ENCODE results near the gene PGPEP1. TPM values are rescaled to one million over a fixed set of nuclear protein-coding genes. Genes with fewer than 3 reads are reported as not detected.

The PGPEP1 gene
- total RNA-seq, 1 experiment from 2014 or later = 11.4 TPM

GRCh38 chr19:18384775-18385174 is 44.4 kb downstream of the PGPEP1 start:
- BruUV-seq (replicated peaks) = no TSS peak
- POLR2A ChIA-PET (ENCODE audit: unreplicated experiment) = no interaction called here
- CTCF ChIA-PET = no interaction called here
- Histone ChIP-seq H3K79me2 (ENCODE audit: low read length) (no peaks in the 10 kb centered on the region; the same call in 1 of the 2 replicates), H3K4me3 (ENCODE audit: low read length) (no peak overlapping the region), H3F3A (ENCODE audit: low read length, unreplicated experiment) (no peaks in the 10 kb centered on the region), H3K9ac (ENCODE audit: low read length) (no peak overlapping the region), H4K20me1 (ENCODE audit: low read length) (no peaks in the 10 kb centered on the region), H3K9me3 (ENCODE audit: low read length) (no peaks in the 10 kb centered on the region), H3K27me3 (ENCODE audit: low read length) (no peaks in the 10 kb centered on the region), H3K27ac (ENCODE audit: low read length) (no peak overlapping the region), H3K4me1 (ENCODE audit: insufficient read depth, low read length) (peaks cover 16% of the 10 kb centered on the region), H3K9me2 (replicated peaks; ENCODE audit: low read length) (no peaks in the 10 kb centered on the region), H2AFZ (ENCODE audit: low read length) (no peak overlapping the region), H3K36me3 (ENCODE audit: low read depth, low read length) (no peaks in the 10 kb centered on the region), H3K4me2 (ENCODE audit: low read length) (no peak overlapping the region)
- no peak for TF ChIP-seq CTCF (conservative IDR thresholded peaks at IDR 0.05; ENCODE audit: low read depth, low read length)
- TF ChIP-seq EZH2phosphoT487 (IDR thresholded peaks at IDR 0.05; ENCODE audit: borderline replicate concordance, low read length) = no peak
- TF ChIP-seq EZH2 (IDR thresholded peaks at IDR 0.05; ENCODE audit: low read length, unreplicated experiment) = no peak
- no peak for DNase-seq
- intact Hi-C loops (cut with micrococcal nuclease) = no loop called here
- no peak for ATAC-seq

- H3F3A ChIP-seq (ENCODE audit: low read length, unreplicated experiment) = no peaks in the 10 kb centered on the region
- no peaks in the 10 kb centered on the region for H4K20me1 ChIP-seq (ENCODE audit: low read length)
- no peaks in the 10 kb centered on the region for H3K27me3 ChIP-seq (ENCODE audit: low read length)
- TSS peak; percentile 89 for BruUV-seq (replicated peaks)
- POLR2A ChIA-PET (ENCODE audit: unreplicated experiment) = no interaction called here
- H3K9me2 ChIP-seq (replicated peaks; ENCODE audit: low read length) = no peaks in the 10 kb centered on the region
- no peaks in the 10 kb centered on the region for H3K9me3 ChIP-seq (ENCODE audit: low read length)
- ATAC-seq (no peak), DNase-seq (no peak)
- peaks cover 11% of the 10 kb centered on the region for H3K4me1 ChIP-seq (ENCODE audit: insufficient read depth, low read length)
- H3K9ac ChIP-seq (ENCODE audit: low read length) = no peak overlapping the region
- H3K4me3 ChIP-seq (ENCODE audit: low read length) = no peak overlapping the region
- H2AFZ ChIP-seq (ENCODE audit: low read length) = peak overlapping the region; percentile 19; the same call in 1 of the 2 replicates
- intact Hi-C loops (cut with micrococcal nuclease) = no loop called here
- no peaks in the 10 kb centered on the region; the same call in 1 of the 2 replicates for H3K79me2 ChIP-seq (ENCODE audit: low read length)
- TF ChIP-seq CTCF (conservative IDR thresholded peaks at IDR 0.05; ENCODE audit: low read depth, low read length) (no peak), EZH2 (IDR thresholded peaks at IDR 0.05; ENCODE audit: low read length, unreplicated experiment) (no peak), EZH2phosphoT487 (IDR thresholded peaks at IDR 0.05; ENCODE audit: borderline replicate concordance, low read length) (no peak)
- CTCF ChIA-PET = interaction anchor here (0.5 to 1.0 kb wide), 6 partner anchors 11 to 106 kb away, joined by 3 to 8 read pairs (median 4); no protein-coding TSS in a partner anchor
- H3K27ac ChIP-seq (ENCODE audit: low read length) = no peak overlapping the region
- peak overlapping the region; percentile 53 for H3K4me2 ChIP-seq (ENCODE audit: low read length)
- H3K36me3 ChIP-seq (ENCODE audit: low read depth, low read length) = no peaks in the 10 kb centered on the region
Observed at GRCh38 chr19:18385359-18385674, 44.9 kb downstream of the PGPEP1 start.

GRCh38 chr19:18385675-18386542 is 45.5 kb downstream of the PGPEP1 start, which contains the start of gene GDF15:
TSS of gene GDF15 (plus strand) at chr19:18386158. CDS start at chr19:18386190, 32 bp downstream.
- no peaks in the 10 kb centered on the region; the same call in 1 of the 2 replicates for H3K79me2 ChIP-seq (ENCODE audit: low read length)
- peak within 1 kb of the TSS; percentile 47 for H3K4me3 ChIP-seq (ENCODE audit: low read length)
- H3K36me3 ChIP-seq (ENCODE audit: low read depth, low read length) = no peaks in the 10 kb centered on the region
- no peak within 1 kb of the TSS for H3K27ac ChIP-seq (ENCODE audit: low read length)
- 0 out of 2 replicates have a peak within 1 kb of the TSS, but pooled peaks have one; percentile 17 for H3K9ac ChIP-seq (ENCODE audit: low read length)
- H4K20me1 ChIP-seq (ENCODE audit: low read length) = no peaks in the 10 kb centered on the region
- CTCF ChIA-PET = interaction anchor here (0.5 to 1.0 kb wide), 6 partner anchors 12 to 106 kb away, joined by 3 to 8 read pairs (median 4); no protein-coding TSS in a partner anchor
- intact Hi-C loops (cut with micrococcal nuclease) = no loop called here
- POLR2A ChIA-PET (ENCODE audit: unreplicated experiment) = interaction anchor here (0.5 kb wide), 1 partner anchor 875 kb away, joined by 16 read pairs; no protein-coding TSS in a partner anchor
- ATAC-seq (peak; percentile 67), DNase-seq (peak; percentile 50)
- TF ChIP-seq EZH2 (IDR thresholded peaks at IDR 0.05; ENCODE audit: low read length, unreplicated experiment) (no peak), CTCF (conservative IDR thresholded peaks at IDR 0.05; ENCODE audit: low read depth, low read length) (peak; percentile 68)
- no peaks in the 10 kb centered on the region for H3K9me2 ChIP-seq (replicated peaks; ENCODE audit: low read length)
- peak within 1 kb of the TSS; percentile 53 for H3K4me2 ChIP-seq (ENCODE audit: low read length)
- BruUV-seq (replicated peaks) = no TSS peak
- peaks cover 6% of the 10 kb centered on the region for H3K4me1 ChIP-seq (ENCODE audit: insufficient read depth, low read length)
- H3K27me3 ChIP-seq (ENCODE audit: low read length) = no peaks in the 10 kb centered on the region
- H3F3A ChIP-seq (ENCODE audit: low read length, unreplicated experiment) = no peaks in the 10 kb centered on the region
- no peaks in the 10 kb centered on the region for H3K9me3 ChIP-seq (ENCODE audit: low read length)
- peak within 1 kb of the TSS; percentile 19; the same call in 1 of the 2 replicates for H2AFZ ChIP-seq (ENCODE audit: low read length)
